Trophoblast cell (in vitro differentiated cells and primary cell): ENCODE measurements around the gene GLRA2.

Experiments
- DNase-seq, 2 donors: peaks; one replicate each; pipeline ENCODE4 v3.0.0-alpha.2; 2016
- H2AFZ ChIP-seq: 2 replicates; pipeline ENCODE4 v1.6.1; 2013; ENCODE audit warnings: low read length, moderate library complexity, mild to moderate bottlenecking; ENCODE audit not compliant: insufficient read depth, poor library complexity
- H2AK5ac ChIP-seq: 2 replicates; pipeline ENCODE4 v1.6.1; 2013; ENCODE audit warnings: mild to moderate bottlenecking, low read length
- H2BK120ac ChIP-seq: 2 replicates; pipeline ENCODE4 v1.6.1; 2013; ENCODE audit warnings: low read length, mild to moderate bottlenecking, moderate library complexity; ENCODE audit not compliant: insufficient read depth, poor library complexity
- H2BK12ac ChIP-seq: 2 replicates; pipeline ENCODE4 v1.6.1; 2013; ENCODE audit warnings: mild to moderate bottlenecking, low read length, moderate library complexity
- H2BK5ac ChIP-seq: 2 replicates; pipeline ENCODE4 v1.6.1; 2013; ENCODE audit warnings: low read length, low read depth, moderate library complexity, mild to moderate bottlenecking; ENCODE audit not compliant: poor library complexity
- H3K14ac ChIP-seq: 2 replicates; pipeline ENCODE4 v1.6.1; 2013; ENCODE audit warnings: mild to moderate bottlenecking, low read length
- H3K18ac ChIP-seq: 2 replicates; pipeline ENCODE4 v1.6.1; 2013; ENCODE audit warnings: mild to moderate bottlenecking, low read length
- H3K23ac ChIP-seq: 2 replicates; pipeline ENCODE4 v1.6.1; 2013; ENCODE audit warnings: low read length
- H3K27ac ChIP-seq: 2 replicates; pipeline ENCODE4 v1.5.1; 2013; ENCODE audit warnings: low read depth, mild to moderate bottlenecking, inconsistent platforms, low read length, moderate library complexity
- H3K27me3 ChIP-seq: 2 replicates; pipeline ENCODE4 v1.6.1; 2013; ENCODE audit warnings: inconsistent platforms, mild to moderate bottlenecking, low read length, moderate library complexity; ENCODE audit not compliant: insufficient read depth
- H3K36me3 ChIP-seq, 2 experiments: 1 replicate in 1 of 2; 2 replicates in 1 of 2; pipeline ENCODE4 v1.6.1; 2013; ENCODE audit warnings: low read length in 2 of 2, mild to moderate bottlenecking in 2 of 2, moderate library complexity in 1 of 2; ENCODE audit not compliant: insufficient read depth in 2 of 2, control insufficient read depth in 1 of 2
- H3K4ac ChIP-seq: 2 replicates; pipeline ENCODE4 v1.6.1; 2013; ENCODE audit warnings: low read depth, mild to moderate bottlenecking, low read length, moderate library complexity
- H3K4me1 ChIP-seq, 2 experiments: 1 replicate in 1 of 2; 2 replicates in 1 of 2; pipeline ENCODE4 v1.6.1; 2013; ENCODE audit warnings: low read length in 2 of 2, mild to moderate bottlenecking in 2 of 2, moderate library complexity in 1 of 2; ENCODE audit not compliant: insufficient read depth in 2 of 2, control insufficient read depth in 1 of 2
- H3K4me2 ChIP-seq: 2 replicates; pipeline ENCODE4 v1.6.1; 2013; ENCODE audit warnings: inconsistent platforms, mild to moderate bottlenecking, low read length, moderate library complexity
- H3K4me3 ChIP-seq: 2 replicates; pipeline ENCODE4 v1.5.1; 2013; ENCODE audit warnings: mild to moderate bottlenecking, low read depth, low read length, inconsistent platforms
- H3K79me1 ChIP-seq: one replicate; pipeline ENCODE4 v1.6.1; 2013; ENCODE audit warnings: low read length
- H3K79me2 ChIP-seq: 2 replicates; pipeline ENCODE4 v1.6.1; 2013; ENCODE audit warnings: low read length, mild to moderate bottlenecking; ENCODE audit not compliant: control insufficient read depth, insufficient read depth, poor library complexity
- H3K9ac ChIP-seq: 2 replicates; pipeline ENCODE4 v1.6.1; 2013; ENCODE audit warnings: mild to moderate bottlenecking, low read length
- H3K9me3 ChIP-seq: 2 replicates; pipeline ENCODE4 v1.6.1; 2013; ENCODE audit warnings: low read depth, mild to moderate bottlenecking, control low read depth, inconsistent platforms, low read length; ENCODE audit not compliant: insufficient read depth
- H4K12ac ChIP-seq: 2 replicates; pipeline ENCODE4 v1.6.1; 2013; ENCODE audit warnings: low read depth, mild to moderate bottlenecking, low read length, moderate library complexity
- H4K8ac ChIP-seq: 2 replicates; pipeline ENCODE4 v1.6.1; 2013; ENCODE audit warnings: low read depth, mild to moderate bottlenecking, low read length, moderate library complexity
- H4K91ac ChIP-seq: one replicate; pipeline ENCODE4 v1.6.1; 2013; ENCODE audit warnings: low read depth, mild to moderate bottlenecking, low read length, moderate library complexity
- WGBS: extraction: QIAGEN DNeasy Blood & Tissue Kit; methylation state at CpG from one replicate; pipeline ENCODE4 v1.1.7; 2013; ENCODE audit warnings: missing lambda C conversion rate; ENCODE audit not compliant: insufficient read length, insufficient coverage; ENCODE audit errors: extremely low coverage; 5-methylcytosine and 5-hydroxymethylcytosine counted together

The GLRA2 gene

GRCh38 chrX:14738643-14739042, 209.3 kb downstream of the GLRA2 start:
- Histone ChIP-seq H3K79me2 (no peaks in the 10 kb centered on the region), H3K4me2 (no peak overlapping the region), H2AFZ (no peak overlapping the region), H2BK120ac (no peak overlapping the region), H3K36me3 (no peaks in the 10 kb centered on the region), H3K9ac (no peak overlapping the region), H3K4ac (no peak overlapping the region), H3K9me3 (no peaks in the 10 kb centered on the region), H4K8ac (no peak overlapping the region), H3K23ac (no peak overlapping the region), H3K79me1 (no peaks in the 10 kb centered on the region), H2AK5ac (no peak overlapping the region), H3K4me1 (no peaks in the 10 kb centered on the region), H3K14ac (no peak overlapping the region), H2BK5ac (no peak overlapping the region), H4K91ac (no peak overlapping the region), H3K27ac (no peak overlapping the region), H2BK12ac (no peak overlapping the region), H3K27me3 (no peaks in the 10 kb centered on the region), H3K18ac (no peak overlapping the region), H4K12ac (no peak overlapping the region), H3K4me3 (no peak overlapping the region)
- DNase-seq = no peak
- no CpG with 5 or more reads among the region's 4 CpGs for WGBS

GRCh38 chrX:14753441-14753840, 224.1 kb downstream of the GLRA2 start:
- Histone ChIP-seq H3K79me1 (peaks cover 8% of the 10 kb centered on the region), H3K23ac (no peak overlapping the region), H3K36me3 (no peaks in the 10 kb centered on the region), H3K4me2 (no peak overlapping the region), H3K18ac (no peak overlapping the region), H4K12ac (no peak overlapping the region), H3K9me3 (no peaks in the 10 kb centered on the region), H3K79me2 (peaks cover 2% of the 10 kb centered on the region), H3K4me1 (peaks cover 6 to 7% of the 10 kb centered on the region in 2 experiments), H4K8ac (no peak overlapping the region), H3K4ac (no peak overlapping the region), H2BK5ac (no peak overlapping the region), H3K4me3 (no peak overlapping the region), H2AK5ac (no peak overlapping the region), H3K27ac (no peak overlapping the region), H4K91ac (no peak overlapping the region), H2AFZ (no peak overlapping the region), H3K14ac (no peak overlapping the region), H2BK120ac (no peak overlapping the region), H3K9ac (no peak overlapping the region), H2BK12ac (no peak overlapping the region), H3K27me3 (no peaks in the 10 kb centered on the region)
- DNase-seq = no peak
- WGBS = no CpG with 5 or more reads among the region's 4 CpGs

- Histone ChIP-seq H3K36me3 (no peaks in the 10 kb centered on the region), H3K14ac (peak overlapping the region; percentile 51), H3K27ac (peak overlapping the region; percentile 94), H2AFZ (no peak overlapping the region), H3K27me3 (no peaks in the 10 kb centered on the region), H2BK5ac (peak overlapping the region; percentile 81), H4K91ac (peak overlapping the region; percentile 43), H4K8ac (peak overlapping the region; percentile 71), H3K23ac (no peak overlapping the region), H2AK5ac (no peak overlapping the region), H3K4me3 (no peak overlapping the region), H3K4me2 (peak overlapping the region; percentile 58), H4K12ac (peak overlapping the region; percentile 70), H3K79me2 (peaks cover 2% of the 10 kb centered on the region), H3K4ac (no peak overlapping the region), H3K9me3 (no peaks in the 10 kb centered on the region), H3K9ac (no peak overlapping the region), H2BK120ac (peak overlapping the region; percentile 76), H3K79me1 (peaks cover 9% of the 10 kb centered on the region), H3K18ac (peak overlapping the region; percentile 71), H2BK12ac (peak overlapping the region; percentile 71), H3K4me1 (peaks cover 7% of the 10 kb centered on the region in 2 experiments)
- WGBS = no CpG with 5 or more reads among the region's 6 CpGs
- DNase-seq = no peak
Measured at GRCh38 chrX:14758029-14758491, 228.7 kb downstream of the GLRA2 start.

- Histone ChIP-seq H3K9ac (no peak overlapping the region), H3K4me3 (no peak overlapping the region), H2AFZ (no peak overlapping the region), H4K91ac (no peak overlapping the region), H3K27me3 (no peaks in the 10 kb centered on the region), H3K4ac (no peak overlapping the region), H2BK120ac (no peak overlapping the region), H3K79me2 (no peaks in the 10 kb centered on the region), H3K4me2 (no peak overlapping the region), H2AK5ac (no peak overlapping the region), H3K27ac (no peak overlapping the region), H3K23ac (no peak overlapping the region), H3K36me3 (peaks cover 0 to 7% of the 10 kb centered on the region in 2 experiments), H3K14ac (no peak overlapping the region), H3K18ac (no peak overlapping the region), H4K12ac (no peak overlapping the region), H3K79me1 (no peaks in the 10 kb centered on the region), H2BK5ac (no peak overlapping the region), H4K8ac (no peak overlapping the region), H3K4me1 (no peaks in the 10 kb centered on the region), H3K9me3 (no peaks in the 10 kb centered on the region), H2BK12ac (no peak overlapping the region)
- WGBS = no CpG with 5 or more reads among the region's 3 CpGs
- DNase-seq = no peak
Measured at GRCh38 chrX:14775416-14775815, 246.1 kb downstream of the GLRA2 start.
